Body of pancreas (tissue), 4 donors: Measurements from ENCODE around the gene ADGRV1.

ENCODE experiments used
- POLR2A ChIP-seq, 3 donors: fragments of 450-650 bp; IDR thresholded peaks; one replicate each; pipeline ENCODE4 v1.6.1; 2016; ENCODE audit warnings: antibody characterized with exemption in 3 of 3, mild to moderate bottlenecking in 2 of 3
- TF ChIP-seq, protein P1 (sequence below), 7 experiments: fragments of 450-650 bp in 4 of 7; fragments of 200-600 bp in 3 of 7; sonication (generic) in 3 of 7; IDR thresholded peaks; one replicate each; pipeline ENCODE4 v1.5.1; 2016 to 2019; ENCODE audit warnings: antibody characterized with exemption in 7 of 7

DNA sequence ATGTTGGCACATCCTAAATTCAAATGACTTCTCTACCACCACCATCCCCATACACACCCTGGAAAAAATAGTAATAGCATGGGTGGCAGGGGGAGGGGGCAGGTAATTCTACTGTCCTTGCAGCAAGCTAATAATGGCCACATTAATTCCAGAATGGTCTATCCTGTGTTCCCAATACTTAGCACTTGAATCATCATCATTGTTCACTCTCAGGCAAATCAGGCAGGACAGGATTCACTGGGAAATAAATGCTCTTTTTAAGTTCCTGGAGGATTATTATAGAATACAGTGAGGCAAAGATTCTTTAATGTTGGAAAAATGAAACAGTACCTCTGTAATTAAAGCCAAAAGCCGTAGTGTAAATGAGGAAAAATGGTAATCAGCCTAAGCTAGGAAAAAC lies 570.0 kb downstream of the ADGRV1 start:
- TF ChIP-seq, protein P1, sequence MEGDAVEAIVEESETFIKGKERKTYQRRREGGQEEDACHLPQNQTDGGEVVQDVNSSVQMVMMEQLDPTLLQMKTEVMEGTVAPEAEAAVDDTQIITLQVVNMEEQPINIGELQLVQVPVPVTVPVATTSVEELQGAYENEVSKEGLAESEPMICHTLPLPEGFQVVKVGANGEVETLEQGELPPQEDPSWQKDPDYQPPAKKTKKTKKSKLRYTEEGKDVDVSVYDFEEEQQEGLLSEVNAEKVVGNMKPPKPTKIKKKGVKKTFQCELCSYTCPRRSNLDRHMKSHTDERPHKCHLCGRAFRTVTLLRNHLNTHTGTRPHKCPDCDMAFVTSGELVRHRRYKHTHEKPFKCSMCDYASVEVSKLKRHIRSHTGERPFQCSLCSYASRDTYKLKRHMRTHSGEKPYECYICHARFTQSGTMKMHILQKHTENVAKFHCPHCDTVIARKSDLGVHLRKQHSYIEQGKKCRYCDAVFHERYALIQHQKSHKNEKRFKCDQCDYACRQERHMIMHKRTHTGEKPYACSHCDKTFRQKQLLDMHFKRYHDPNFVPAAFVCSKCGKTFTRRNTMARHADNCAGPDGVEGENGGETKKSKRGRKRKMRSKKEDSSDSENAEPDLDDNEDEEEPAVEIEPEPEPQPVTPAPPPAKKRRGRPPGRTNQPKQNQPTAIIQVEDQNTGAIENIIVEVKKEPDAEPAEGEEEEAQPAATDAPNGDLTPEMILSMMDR (IDR thresholded peaks at IDR 0.05), result no peak
- no peak for TF ChIP-seq POLR2A (IDR thresholded peaks at IDR 0.05)
